ENCODE measurements around the gene SMIM38.

- TF ChIP-seq CTCF (IDR thresholded peaks at IDR 0.05): no peak
- no peak for TF ChIP-seq ZFX (IDR thresholded peaks at IDR 0.05; ENCODE audit: borderline replicate concordance)
Measured at GRCh38 chr11:69164824-69165223, 9.1 kb downstream of the SMIM38 start.
